HepG2 (cell line): ENCODE results near the gene ZNF844. TPM values are rescaled to one million over a fixed set of nuclear protein-coding genes. Genes with fewer than 3 reads are reported as not detected.

Source experiments
- ARHGAP35 ChIP-seq: sonication (generic); formaldehyde crosslinking; IDR thresholded peaks from 2 replicates; pipeline ENCODE4 v1.9.0; 2022; ENCODE audit warnings: mild to moderate bottlenecking, inconsistent platforms, moderate library complexity, missing genetic modification reagents, borderline replicate concordance
- DR1 ChIP-seq: sonication (generic); formaldehyde crosslinking; IDR thresholded peaks from 2 replicates; pipeline ENCODE4 v1.8.0; 2021; ENCODE audit warnings: mild to moderate bottlenecking, missing genetic modification reagents, inconsistent platforms
- ISX ChIP-seq: sonication (generic); formaldehyde crosslinking; conservative IDR thresholded peaks from 2 replicates; pipeline ENCODE4 v1.5.0; 2020; ENCODE audit warnings: missing genetic modification reagents
- MED1 ChIP-seq: sonication (generic); formaldehyde crosslinking; IDR thresholded peaks from 2 replicates; pipeline ENCODE4 v1.4.0; 2020; ENCODE audit warnings: missing genetic modification reagents
- MEIS1 ChIP-seq: sonication (generic); formaldehyde crosslinking; IDR thresholded peaks from 2 replicates; pipeline ENCODE4 v1.9.0; 2021; ENCODE audit warnings: mild to moderate bottlenecking, missing genetic modification reagents, moderate library complexity, borderline replicate concordance
- SOX5 ChIP-seq: IDR thresholded peaks from 2 replicates; pipeline ENCODE4 v1.6.1; 2016; ENCODE audit warnings: borderline replicate concordance
- TBX2 ChIP-seq: sonication (generic); formaldehyde crosslinking; IDR thresholded peaks from 2 replicates; pipeline ENCODE4 v1.5.0; 2020; ENCODE audit warnings: missing genetic modification reagents, mild to moderate bottlenecking, borderline replicate concordance
- ZNF343 ChIP-seq: sonication (generic); formaldehyde crosslinking; IDR thresholded peaks from 2 replicates; pipeline ENCODE4 v1.4.0; 2020; ENCODE audit warnings: mild to moderate bottlenecking, missing genetic modification reagents
- ZNF431 ChIP-seq: sonication (generic); formaldehyde crosslinking; IDR thresholded peaks from 2 replicates; pipeline ENCODE4 v1.9.0; 2022; ENCODE audit warnings: missing genetic modification reagents, low read depth, mild to moderate bottlenecking, borderline replicate concordance
- ZNF567 ChIP-seq: sonication (generic); formaldehyde crosslinking; IDR thresholded peaks from 2 replicates; pipeline ENCODE4 v1.8.1; 2023; ENCODE audit warnings: mild to moderate bottlenecking, missing genetic modification reagents, borderline replicate concordance
- ZNF615 ChIP-seq: sonication (generic); formaldehyde crosslinking; IDR thresholded peaks from 2 replicates; pipeline ENCODE4 v1.5.0; 2020; ENCODE audit warnings: mild to moderate bottlenecking, missing genetic modification reagents, borderline replicate concordance
- ZNF674 ChIP-seq: sonication (generic); formaldehyde crosslinking; IDR thresholded peaks from 2 replicates; pipeline ENCODE4 v1.5.0; 2020; ENCODE audit warnings: low read depth, mild to moderate bottlenecking, missing genetic modification reagents
- polyA plus RNA-seq, 8 experiments: library from polyadenylated mRNA; depleted of rRNA in 3 of 8; stranded (reverse) in 7 of 8; unstranded in 1 of 8; fragments of >200 nt; fragmentation: Illumina TruSeq in 4 of 8; extraction: Trizol in 4 of 8; gene quantifications; 2 replicates each; pipeline versions ENCODE4 v1.2.1 to v1.2.3, GENCODE V29; 2011 to 2016; ENCODE audit warnings: low read depth in 4 of 8, missing spikeins in 1 of 8, mixed read lengths in 1 of 8; ENCODE audit not compliant: insufficient read depth in 1 of 8
- total RNA-seq, 5 experiments: library from RNA; depleted of rRNA; stranded (reverse); fragments of >200 nt; fragmentation: Illumina TruSeq; extraction: Trizol; gene quantifications; 2 replicates each; pipeline ENCODE4 v1.2.3, GENCODE V29; 2016; ENCODE audit warnings: low read depth in 1 of 5
- TF ChIP-seq, protein P1 (sequence below): IDR thresholded peaks from 2 replicates; pipeline ENCODE4 v1.6.1; 2016
- TF ChIP-seq, protein P2 (sequence below): sonication (generic); formaldehyde crosslinking; IDR thresholded peaks from 2 replicates; pipeline ENCODE4 v1.9.0; 2021; ENCODE audit warnings: mild to moderate bottlenecking, missing genetic modification reagents
- TF ChIP-seq, protein P3 (sequence below): sonication (generic); formaldehyde crosslinking; IDR thresholded peaks from 2 replicates; pipeline ENCODE4 v1.4.0; 2020; ENCODE audit warnings: low read depth, missing genetic modification reagents
- TF ChIP-seq, protein P4 (sequence below): sonication (generic); formaldehyde crosslinking; IDR thresholded peaks from 2 replicates; pipeline ENCODE4 v1.9.0; 2022; ENCODE audit warnings: low read depth, missing genetic modification reagents

ZNF844 gene
- total and polyA plus RNA-seq, 2 of the 13 experiments (the other 11 are each of a cell fraction or from before 2014, with no cell fraction given): 1.0 to 3.2 TPM

DNA sequence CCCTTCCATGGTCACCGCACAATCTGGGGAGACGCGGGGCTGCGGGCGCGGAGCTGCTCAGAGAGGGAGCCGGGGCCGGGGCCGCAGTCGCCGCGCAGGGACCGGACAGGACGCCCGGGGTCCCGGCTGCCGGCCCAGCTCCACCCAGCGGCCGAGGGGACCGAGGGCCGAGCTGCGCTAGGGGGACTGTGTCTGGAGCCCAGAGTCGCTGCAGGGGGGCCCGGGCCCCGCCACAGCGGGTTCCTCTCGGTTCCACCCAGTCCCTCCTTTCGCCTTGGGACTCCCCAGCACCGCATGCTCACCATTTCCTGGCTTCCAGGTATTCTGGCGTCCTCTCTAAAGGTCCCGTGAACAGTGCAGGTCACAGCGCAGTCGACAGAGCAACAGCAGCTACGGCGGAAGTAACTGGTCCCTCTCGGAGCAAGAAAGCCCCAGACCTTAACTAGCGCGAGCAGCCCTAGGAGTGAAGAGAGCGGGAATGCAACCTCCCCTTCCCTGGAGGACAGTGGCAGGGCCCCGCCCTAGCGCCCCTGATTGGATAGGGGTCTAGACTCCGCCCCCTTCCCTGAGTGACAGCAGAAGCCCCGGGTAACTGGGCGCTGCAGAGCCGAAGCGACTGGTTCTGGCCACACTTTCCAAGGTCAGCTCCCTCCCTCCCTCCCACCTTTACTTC lies 11.9 kb upstream of the ZNF844 start, which contains the start of gene ZNF878 (continued):
- TF ChIP-seq, protein P1, sequence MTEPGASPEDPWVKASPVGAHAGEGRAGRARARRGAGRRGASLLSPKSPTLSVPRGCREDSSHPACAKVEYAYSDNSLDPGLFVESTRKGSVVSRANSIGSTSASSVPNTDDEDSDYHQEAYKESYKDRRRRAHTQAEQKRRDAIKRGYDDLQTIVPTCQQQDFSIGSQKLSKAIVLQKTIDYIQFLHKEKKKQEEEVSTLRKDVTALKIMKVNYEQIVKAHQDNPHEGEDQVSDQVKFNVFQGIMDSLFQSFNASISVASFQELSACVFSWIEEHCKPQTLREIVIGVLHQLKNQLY (CRISPR knock-in tag): 0 out of 2 replicates have a peak, but pooled peaks have one; percentile 18
- TF ChIP-seq, protein P2, sequence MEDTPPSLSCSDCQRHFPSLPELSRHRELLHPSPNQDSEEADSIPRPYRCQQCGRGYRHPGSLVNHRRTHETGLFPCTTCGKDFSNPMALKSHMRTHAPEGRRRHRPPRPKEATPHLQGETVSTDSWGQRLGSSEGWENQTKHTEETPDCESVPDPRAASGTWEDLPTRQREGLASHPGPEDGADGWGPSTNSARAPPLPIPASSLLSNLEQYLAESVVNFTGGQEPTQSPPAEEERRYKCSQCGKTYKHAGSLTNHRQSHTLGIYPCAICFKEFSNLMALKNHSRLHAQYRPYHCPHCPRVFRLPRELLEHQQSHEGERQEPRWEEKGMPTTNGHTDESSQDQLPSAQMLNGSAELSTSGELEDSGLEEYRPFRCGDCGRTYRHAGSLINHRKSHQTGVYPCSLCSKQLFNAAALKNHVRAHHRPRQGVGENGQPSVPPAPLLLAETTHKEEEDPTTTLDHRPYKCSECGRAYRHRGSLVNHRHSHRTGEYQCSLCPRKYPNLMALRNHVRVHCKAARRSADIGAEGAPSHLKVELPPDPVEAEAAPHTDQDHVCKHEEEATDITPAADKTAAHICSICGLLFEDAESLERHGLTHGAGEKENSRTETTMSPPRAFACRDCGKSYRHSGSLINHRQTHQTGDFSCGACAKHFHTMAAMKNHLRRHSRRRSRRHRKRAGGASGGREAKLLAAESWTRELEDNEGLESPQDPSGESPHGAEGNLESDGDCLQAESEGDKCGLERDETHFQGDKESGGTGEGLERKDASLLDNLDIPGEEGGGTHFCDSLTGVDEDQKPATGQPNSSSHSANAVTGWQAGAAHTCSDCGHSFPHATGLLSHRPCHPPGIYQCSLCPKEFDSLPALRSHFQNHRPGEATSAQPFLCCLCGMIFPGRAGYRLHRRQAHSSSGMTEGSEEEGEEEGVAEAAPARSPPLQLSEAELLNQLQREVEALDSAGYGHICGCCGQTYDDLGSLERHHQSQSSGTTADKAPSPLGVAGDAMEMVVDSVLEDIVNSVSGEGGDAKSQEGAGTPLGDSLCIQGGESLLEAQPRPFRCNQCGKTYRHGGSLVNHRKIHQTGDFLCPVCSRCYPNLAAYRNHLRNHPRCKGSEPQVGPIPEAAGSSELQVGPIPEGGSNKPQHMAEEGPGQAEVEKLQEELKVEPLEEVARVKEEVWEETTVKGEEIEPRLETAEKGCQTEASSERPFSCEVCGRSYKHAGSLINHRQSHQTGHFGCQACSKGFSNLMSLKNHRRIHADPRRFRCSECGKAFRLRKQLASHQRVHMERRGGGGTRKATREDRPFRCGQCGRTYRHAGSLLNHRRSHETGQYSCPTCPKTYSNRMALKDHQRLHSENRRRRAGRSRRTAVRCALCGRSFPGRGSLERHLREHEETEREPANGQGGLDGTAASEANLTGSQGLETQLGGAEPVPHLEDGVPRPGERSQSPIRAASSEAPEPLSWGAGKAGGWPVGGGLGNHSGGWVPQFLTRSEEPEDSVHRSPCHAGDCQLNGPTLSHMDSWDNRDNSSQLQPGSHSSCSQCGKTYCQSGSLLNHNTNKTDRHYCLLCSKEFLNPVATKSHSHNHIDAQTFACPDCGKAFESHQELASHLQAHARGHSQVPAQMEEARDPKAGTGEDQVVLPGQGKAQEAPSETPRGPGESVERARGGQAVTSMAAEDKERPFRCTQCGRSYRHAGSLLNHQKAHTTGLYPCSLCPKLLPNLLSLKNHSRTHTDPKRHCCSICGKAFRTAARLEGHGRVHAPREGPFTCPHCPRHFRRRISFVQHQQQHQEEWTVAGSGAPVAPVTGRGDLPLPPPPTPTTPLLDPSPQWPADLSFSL (CRISPR knock-in tag): peak; percentile 55; the same call in 1 of the 2 replicates
- TF ChIP-seq TBX2 (CRISPR knock-in tag): peak; percentile 80
- peak; percentile 59; the same call in 1 of the 2 replicates for TF ChIP-seq ARHGAP35 (CRISPR knock-in tag)
- TF ChIP-seq ZNF674 (CRISPR knock-in tag): peak; percentile 77; the same call in 1 of the 2 replicates
- TF ChIP-seq ZNF431: peak; percentile 66; the same call in 1 of the 2 replicates
- TF ChIP-seq ISX (CRISPR knock-in tag): no peak
- peak; percentile 92 for TF ChIP-seq DR1 (CRISPR knock-in tag)
- TF ChIP-seq, protein P3, sequence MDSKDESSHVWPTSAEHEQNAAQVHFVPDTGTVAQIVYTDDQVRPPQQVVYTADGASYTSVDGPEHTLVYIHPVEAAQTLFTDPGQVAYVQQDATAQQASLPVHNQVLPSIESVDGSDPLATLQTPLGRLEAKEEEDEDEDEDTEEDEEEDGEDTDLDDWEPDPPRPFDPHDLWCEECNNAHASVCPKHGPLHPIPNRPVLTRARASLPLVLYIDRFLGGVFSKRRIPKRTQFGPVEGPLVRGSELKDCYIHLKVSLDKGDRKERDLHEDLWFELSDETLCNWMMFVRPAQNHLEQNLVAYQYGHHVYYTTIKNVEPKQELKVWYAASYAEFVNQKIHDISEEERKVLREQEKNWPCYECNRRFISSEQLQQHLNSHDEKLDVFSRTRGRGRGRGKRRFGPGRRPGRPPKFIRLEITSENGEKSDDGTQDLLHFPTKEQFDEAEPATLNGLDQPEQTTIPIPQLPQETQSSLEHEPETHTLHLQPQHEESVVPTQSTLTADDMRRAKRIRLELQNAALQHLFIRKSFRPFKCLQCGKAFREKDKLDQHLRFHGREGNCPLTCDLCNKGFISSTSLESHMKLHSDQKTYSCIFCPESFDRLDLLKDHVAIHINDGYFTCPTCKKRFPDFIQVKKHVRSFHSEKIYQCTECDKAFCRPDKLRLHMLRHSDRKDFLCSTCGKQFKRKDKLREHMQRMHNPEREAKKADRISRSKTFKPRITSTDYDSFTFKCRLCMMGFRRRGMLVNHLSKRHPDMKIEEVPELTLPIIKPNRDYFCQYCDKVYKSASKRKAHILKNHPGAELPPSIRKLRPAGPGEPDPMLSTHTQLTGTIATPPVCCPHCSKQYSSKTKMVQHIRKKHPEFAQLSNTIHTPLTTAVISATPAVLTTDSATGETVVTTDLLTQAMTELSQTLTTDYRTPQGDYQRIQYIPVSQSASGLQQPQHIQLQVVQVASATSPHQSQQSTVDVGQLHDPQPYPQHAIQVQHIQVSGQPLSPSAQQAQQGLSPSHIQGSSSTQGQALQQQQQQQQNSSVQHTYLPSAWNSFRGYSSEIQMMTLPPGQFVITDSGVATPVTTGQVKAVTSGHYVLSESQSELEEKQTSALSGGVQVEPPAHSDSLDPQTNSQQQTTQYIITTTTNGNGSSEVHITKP (CRISPR knock-in tag): peak; percentile 93
- TF ChIP-seq MEIS1: no peak
- peak; percentile 49; the same call in 1 of the 2 replicates for TF ChIP-seq SOX5 (CRISPR knock-in tag)
- TF ChIP-seq ZNF615 (CRISPR knock-in tag): 0 out of 2 replicates have a peak, but pooled peaks have one; percentile 83
- TF ChIP-seq, protein P4, sequence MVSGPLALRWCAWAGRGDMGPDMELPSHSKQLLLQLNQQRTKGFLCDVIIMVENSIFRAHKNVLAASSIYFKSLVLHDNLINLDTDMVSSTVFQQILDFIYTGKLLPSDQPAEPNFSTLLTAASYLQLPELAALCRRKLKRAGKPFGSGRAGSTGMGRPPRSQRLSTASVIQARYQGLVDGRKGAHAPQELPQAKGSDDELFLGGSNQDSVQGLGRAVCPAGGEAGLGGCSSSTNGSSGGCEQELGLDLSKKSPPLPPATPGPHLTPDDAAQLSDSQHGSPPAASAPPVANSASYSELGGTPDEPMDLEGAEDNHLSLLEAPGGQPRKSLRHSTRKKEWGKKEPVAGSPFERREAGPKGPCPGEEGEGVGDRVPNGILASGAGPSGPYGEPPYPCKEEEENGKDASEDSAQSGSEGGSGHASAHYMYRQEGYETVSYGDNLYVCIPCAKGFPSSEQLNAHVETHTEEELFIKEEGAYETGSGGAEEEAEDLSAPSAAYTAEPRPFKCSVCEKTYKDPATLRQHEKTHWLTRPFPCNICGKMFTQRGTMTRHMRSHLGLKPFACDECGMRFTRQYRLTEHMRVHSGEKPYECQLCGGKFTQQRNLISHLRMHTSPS (CRISPR knock-in tag): no peak
- 0 out of 2 replicates have a peak, but pooled peaks have one; percentile 32 for TF ChIP-seq ZNF343 (CRISPR knock-in tag)
- peak; percentile 86 for TF ChIP-seq MED1 (CRISPR knock-in tag)
- TF ChIP-seq ZNF567 (CRISPR knock-in tag): no peak
